Activated T-helper 1 cell treated with Interleukin-2 at 50 U/mL for 16 hours (primary cell): ENCODE data around the gene TREM1.
"Not testable (repeated sequence)": the region's sequence is repeated elsewhere in the genome, so short reads cannot be mapped to it uniquely, and the experiment has no call there.

Experiments
- DNase-seq: peaks from one replicate; pipeline ENCODE4 v3.0.0-alpha.2; 2020; ENCODE audit warnings: low read depth

The TREM1 gene

GRCh38 chr6:41258196-41258493, 28.3 kb downstream of the TREM1 start:
- no peak for DNase-seq

GRCh38 chr6:41257369-41258195, 28.9 kb downstream of the TREM1 start:
- no peak for DNase-seq

GRCh38 chr6:41256383-41256782, 30.1 kb downstream of the TREM1 start:
- no peak for DNase-seq

GRCh38 chr6:41255638-41256246, 30.7 kb downstream of the TREM1 start:
- DNase-seq = no peak

- DNase-seq = no peak
Measured at GRCh38 chr6:41255110-41255509, 31.4 kb downstream of the TREM1 start.

GRCh38 chr6:41252401-41253169, 33.9 kb downstream of the TREM1 start:
- no peak for DNase-seq

GRCh38 chr6:41247882-41248705, 38.4 kb downstream of the TREM1 start:
- DNase-seq = no peak

GRCh38 chr6:41247288-41247865, 39.1 kb downstream of the TREM1 start:
- DNase-seq = no peak

GRCh38 chr6:41246529-41246928, 40.0 kb downstream of the TREM1 start:
- not testable (repeated sequence) for DNase-seq

- DNase-seq = no peak
Measured at GRCh38 chr6:41239467-41240159, 46.9 kb downstream of the TREM1 start.

- DNase-seq = no peak
Measured at GRCh38 chr6:41237128-41237527, 49.4 kb downstream of the TREM1 start.

GRCh38 chr6:41236276-41236675, 50.2 kb downstream of the TREM1 start:
- DNase-seq = no peak

GRCh38 chr6:41232667-41233066, 53.8 kb downstream of the TREM1 start:
- no peak for DNase-seq

- DNase-seq = no peak
Measured at GRCh38 chr6:41231246-41231645, 55.2 kb downstream of the TREM1 start.

GRCh38 chr6:41229721-41230120, 56.8 kb downstream of the TREM1 start:
- no peak for DNase-seq

- DNase-seq = no peak
Measured at GRCh38 chr6:41228616-41229015, 57.9 kb downstream of the TREM1 start.

- DNase-seq = no peak
Measured at GRCh38 chr6:41228096-41228495, 58.4 kb downstream of the TREM1 start, which contains the start of gene TREML4. TSS of gene TREML4 (plus strand) at chr6:41228349. CDS start at chr6:41228428, 79 bp downstream.

- DNase-seq = no peak
Measured at GRCh38 chr6:41226752-41227151, 59.7 kb downstream of the TREM1 start.

GRCh38 chr6:41224800-41225199, 61.7 kb downstream of the TREM1 start:
- DNase-seq = no peak
